A673 (cell line): ENCODE data around the gene EIF4E2. TPM values are rescaled to one million over a fixed set of nuclear protein-coding genes. Genes with fewer than 3 reads are reported as not detected.
A peak's percentile ranks its signal among the peaks of the same experiment; 100 is the strongest.

Experiments
- BruUV-seq: library from RNA; stranded (reverse); fragments of 400-500 nt; replicated peaks from 2 replicates; lab custom pipeline; 2021; lab: Mats Ljungman, UMichigan
- CTCF ChIA-PET: fragments of 300-600 bp; sonication (Branson Sonifier 250); formaldehyde crosslinking; loops from one replicate; lab custom pipeline; 2022; ENCODE audit warnings: antibody characterized with exemption; lab: Charles Lee
- POLR2A ChIA-PET: fragments of 300-600 bp; sonication (Branson Sonifier 250); formaldehyde crosslinking; loops from one replicate; lab custom pipeline; 2022; ENCODE audit warnings: antibody characterized with exemption; ENCODE audit not compliant: low non-redundant PET; lab: Charles Lee
- DNase-seq: peaks from one replicate; pipeline ENCODE4 v3.0.0-alpha.2; 2015; ENCODE audit warnings: low spot score
- H3K27ac ChIP-seq: fragments of 200-600 bp; sonication (generic); 2 replicates; pipeline ENCODE4 v1.5.1; 2016; ENCODE audit warnings: mixed run types, low read depth, mild to moderate bottlenecking, mixed read lengths, antibody characterized with exemption, low read length; ENCODE audit not compliant: poor library complexity, severe bottlenecking
- H3K27me3 ChIP-seq: fragments of 200-600 bp; sonication (generic); replicated peaks from 2 replicates; pipeline ENCODE4 v1.6.1; 2017; ENCODE audit warnings: mixed run types, low read depth, mild to moderate bottlenecking, mixed read lengths, antibody characterized with exemption, low read length; ENCODE audit not compliant: insufficient read depth, poor library complexity
- H3K36me3 ChIP-seq: fragments of 200-600 bp; sonication (generic); 2 replicates; pipeline ENCODE4 v1.6.1; 2016; ENCODE audit warnings: mixed run types, mild to moderate bottlenecking, mixed read lengths, antibody characterized with exemption, low read length; ENCODE audit not compliant: insufficient read depth, poor library complexity, severe bottlenecking
- H3K4me1 ChIP-seq: fragments of 200-600 bp; sonication (generic); 2 replicates; pipeline ENCODE4 v1.6.1; 2017; ENCODE audit warnings: mixed run types, mild to moderate bottlenecking, mixed read lengths, antibody characterized with exemption, low read length; ENCODE audit not compliant: insufficient read depth, poor library complexity, severe bottlenecking
- H3K4me3 ChIP-seq: fragments of 200-600 bp; sonication (generic); 2 replicates; pipeline ENCODE4 v1.5.1; 2016; ENCODE audit warnings: low read depth, mixed run types, mild to moderate bottlenecking, mixed read lengths, low read length; ENCODE audit not compliant: poor library complexity, severe bottlenecking
- H3K9me3 ChIP-seq: fragments of 200-600 bp; sonication (generic); 2 replicates; pipeline ENCODE4 v1.6.1; 2016; ENCODE audit warnings: mixed run types, low read depth, mild to moderate bottlenecking, mixed read lengths, antibody characterized with exemption, low read length; ENCODE audit not compliant: poor library complexity, severe bottlenecking
- EZH2 ChIP-seq: fragments of 200-600 bp; sonication (generic); IDR thresholded peaks from 2 replicates; pipeline ENCODE4 v1.6.1; 2017; ENCODE audit warnings: borderline replicate concordance, low read depth, mild to moderate bottlenecking, mixed read lengths, antibody characterized with exemption, low read length; ENCODE audit not compliant: poor library complexity, severe bottlenecking
- intact Hi-C: fragments of 100-400 bp; cut with micrococcal nuclease; formaldehyde crosslinking; loops from one replicate; pipeline ENCODE4 v1.10.0; 2022; ENCODE audit not compliant: unreplicated experiment
- total RNA-seq: library from RNA; stranded (reverse); gene quantifications from 2 replicates; pipeline ENCODE4 v1.2.3, GENCODE V29; 2021
- TF ChIP-seq, protein P1 (sequence below): fragments of 300-800, 200-600 bp; sonication (generic); conservative IDR thresholded peaks from 2 replicates; pipeline ENCODE4 v1.5.1; 2017; ENCODE audit warnings: low read depth, mild to moderate bottlenecking, antibody characterized with exemption, low read length, moderate library complexity, mixed read lengths

The EIF4E2 gene
- total RNA-seq, 1 experiment from 2014 or later = 60.8 TPM

DNA sequence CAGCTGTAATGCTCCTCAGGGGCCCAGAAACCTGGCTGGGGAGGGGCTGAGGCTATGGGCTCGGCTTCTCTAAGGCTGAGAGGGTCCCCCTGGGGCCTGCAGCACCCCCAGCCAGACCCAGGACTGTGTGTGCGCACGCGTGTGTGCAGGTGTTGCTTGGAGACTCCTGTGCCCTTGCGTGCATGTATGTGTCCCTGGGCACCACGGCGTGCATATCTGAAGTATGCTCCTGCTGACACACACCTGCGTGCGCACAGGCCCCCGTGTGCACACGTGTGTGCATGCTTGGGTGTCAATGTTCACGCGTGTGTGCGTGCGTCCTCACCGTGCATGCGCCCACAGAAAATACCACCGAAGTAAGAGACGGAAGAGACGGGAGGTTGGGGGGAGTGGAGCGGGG lies 48.0 kb upstream of the EIF4E2 start:
- Histone ChIP-seq H3K36me3 (no peaks in the 10 kb centered on the region), H3K27ac (no peak overlapping the region), H3K4me1 (peaks cover 8% of the 10 kb centered on the region), H3K4me3 (no peak overlapping the region), H3K27me3 (peaks cover 16% of the 10 kb centered on the region), H3K9me3 (no peaks in the 10 kb centered on the region)
- BruUV-seq = no TSS peak
- intact Hi-C loops = no loop called here
- ChIA-PET CTCF (no interaction called here), POLR2A (no interaction called here)
- DNase-seq = no peak
- no peak for TF ChIP-seq EZH2
- TF ChIP-seq, protein P1, sequence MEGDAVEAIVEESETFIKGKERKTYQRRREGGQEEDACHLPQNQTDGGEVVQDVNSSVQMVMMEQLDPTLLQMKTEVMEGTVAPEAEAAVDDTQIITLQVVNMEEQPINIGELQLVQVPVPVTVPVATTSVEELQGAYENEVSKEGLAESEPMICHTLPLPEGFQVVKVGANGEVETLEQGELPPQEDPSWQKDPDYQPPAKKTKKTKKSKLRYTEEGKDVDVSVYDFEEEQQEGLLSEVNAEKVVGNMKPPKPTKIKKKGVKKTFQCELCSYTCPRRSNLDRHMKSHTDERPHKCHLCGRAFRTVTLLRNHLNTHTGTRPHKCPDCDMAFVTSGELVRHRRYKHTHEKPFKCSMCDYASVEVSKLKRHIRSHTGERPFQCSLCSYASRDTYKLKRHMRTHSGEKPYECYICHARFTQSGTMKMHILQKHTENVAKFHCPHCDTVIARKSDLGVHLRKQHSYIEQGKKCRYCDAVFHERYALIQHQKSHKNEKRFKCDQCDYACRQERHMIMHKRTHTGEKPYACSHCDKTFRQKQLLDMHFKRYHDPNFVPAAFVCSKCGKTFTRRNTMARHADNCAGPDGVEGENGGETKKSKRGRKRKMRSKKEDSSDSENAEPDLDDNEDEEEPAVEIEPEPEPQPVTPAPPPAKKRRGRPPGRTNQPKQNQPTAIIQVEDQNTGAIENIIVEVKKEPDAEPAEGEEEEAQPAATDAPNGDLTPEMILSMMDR = no peak

DNA sequence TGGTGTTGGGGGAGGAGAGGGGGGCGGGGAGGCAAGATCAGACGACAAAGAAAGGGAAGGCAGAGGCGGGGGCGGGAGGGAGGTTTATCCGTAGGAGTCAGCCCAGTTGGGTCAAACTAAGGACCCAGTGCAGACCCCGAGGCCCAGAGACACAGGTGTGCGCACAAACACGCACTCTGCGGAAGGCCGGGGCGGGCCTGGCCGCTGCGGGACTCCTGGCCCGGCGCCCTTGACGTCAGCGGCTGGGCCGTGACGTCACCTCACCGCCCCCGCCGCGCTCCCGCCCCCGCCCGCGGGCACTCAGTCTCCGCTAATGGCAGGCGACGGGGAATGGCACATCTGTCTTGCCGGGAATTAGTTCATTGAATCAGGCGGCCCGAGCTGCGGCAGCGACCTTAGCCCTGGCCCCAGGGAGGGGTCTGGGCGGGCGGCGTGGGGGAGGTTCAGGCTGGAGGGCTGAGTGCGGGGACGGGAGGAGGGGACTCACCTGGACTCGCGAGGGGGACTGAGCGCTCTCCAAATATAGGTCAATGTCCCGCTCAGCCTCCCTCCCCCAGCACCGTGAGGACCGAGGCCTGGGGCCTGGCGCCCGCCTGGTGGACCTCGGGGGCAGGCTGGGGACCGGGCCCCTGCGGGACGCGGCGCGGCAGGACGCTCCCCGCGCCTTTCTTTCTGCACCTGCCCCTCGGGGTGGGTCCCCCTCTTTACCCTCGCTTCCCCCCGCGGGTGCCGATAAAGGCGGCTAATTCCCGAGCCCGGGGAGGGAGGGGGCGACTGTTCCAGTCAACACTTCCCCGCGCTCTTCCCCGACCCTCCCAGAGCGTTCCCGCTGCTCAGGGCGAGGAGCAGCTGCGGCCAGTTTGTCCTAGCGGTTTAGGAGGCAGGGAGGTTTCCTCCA lies 47.3 kb upstream of the EIF4E2 start:
- CTCF ChIA-PET = no interaction called here
- H3K4me3 ChIP-seq = peak overlapping the region; percentile 48
- no peaks in the 10 kb centered on the region for H3K36me3 ChIP-seq
- BruUV-seq = no TSS peak
- POLR2A ChIA-PET = no interaction called here
- H3K27me3 ChIP-seq = peaks cover 16% of the 10 kb centered on the region
- TF ChIP-seq, protein P1 = no peak
- no peak for TF ChIP-seq EZH2
- peak; percentile 37 for DNase-seq
- no peaks in the 10 kb centered on the region for H3K9me3 ChIP-seq
- H3K4me1 ChIP-seq = peaks cover 8% of the 10 kb centered on the region
- intact Hi-C loops = no loop called here
- no peak overlapping the region for H3K27ac ChIP-seq

DNA sequence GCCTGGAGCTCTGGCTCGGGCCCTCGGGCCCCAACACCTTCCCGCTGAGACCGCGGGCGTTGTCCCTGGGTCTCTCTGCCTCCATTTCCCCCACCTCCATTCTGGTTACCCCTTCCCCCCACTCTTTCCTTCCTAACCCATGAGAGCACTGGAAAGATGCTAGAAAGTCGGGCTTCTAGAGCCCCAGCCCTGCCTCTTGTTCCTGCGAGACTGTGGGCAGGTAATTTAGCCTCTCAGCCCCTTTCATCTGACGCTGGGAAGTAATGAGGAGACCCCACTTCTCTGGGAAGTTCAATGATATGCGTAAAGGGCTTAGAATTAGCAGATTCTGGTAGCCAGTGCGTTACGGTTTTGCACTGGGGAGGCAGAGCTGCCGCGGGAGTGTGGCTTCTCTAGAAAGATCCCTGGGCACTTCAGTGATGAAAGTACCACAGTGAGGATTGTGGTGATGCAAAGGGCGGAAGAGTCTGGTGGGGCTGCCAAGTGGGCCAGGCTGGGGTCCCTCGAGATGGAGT lies 46.6 kb upstream of the EIF4E2 start:
- TF ChIP-seq EZH2 = no peak
- TF ChIP-seq, protein P1 = no peak
- Histone ChIP-seq H3K27me3 (peaks cover 16% of the 10 kb centered on the region), H3K4me3 (peak overlapping the region; percentile 48), H3K36me3 (no peaks in the 10 kb centered on the region), H3K27ac (no peak overlapping the region), H3K4me1 (peaks cover 8% of the 10 kb centered on the region), H3K9me3 (no peaks in the 10 kb centered on the region)
- no TSS peak for BruUV-seq
- ChIA-PET CTCF (no interaction called here), POLR2A (no interaction called here)
- intact Hi-C loops = no loop called here
- no peak for DNase-seq
